WERI-Rb-1 (cell line): Measurements from ENCODE around the gene SYNCRIP.
"Not testable (repeated sequence)": the region's sequence is repeated elsewhere in the genome, so short reads cannot be mapped to it uniquely, and the experiment has no call there.

ENCODE experiments used
- DNase-seq: peaks from one replicate; pipeline ENCODE4 v3.0.0-alpha.2; 2020
- H3K27ac ChIP-seq: fragments of 250-450 bp; sonication (Bioruptor Pico); 2 replicates; pipeline ENCODE4 v1.5.1; 2020; ENCODE audit warnings: mild to moderate bottlenecking, moderate library complexity
- H3K27me3 ChIP-seq: fragments of 250-450 bp; sonication (Bioruptor Pico); 2 replicates; pipeline ENCODE4 v1.5.1; 2021; ENCODE audit warnings: mild to moderate bottlenecking, low read depth, moderate library complexity; ENCODE audit not compliant: insufficient read depth, severe bottlenecking
- H3K36me3 ChIP-seq: fragments of 250-450 bp; sonication (Bioruptor Pico); 2 replicates; pipeline ENCODE4 v1.5.1; 2020; ENCODE audit warnings: mild to moderate bottlenecking, moderate library complexity
- H3K4me3 ChIP-seq: 2 replicates; pipeline ENCODE4 v1.5.1; 2011; ENCODE audit warnings: low read depth, mild to moderate bottlenecking, control low read depth, low read length
- H3K9me3 ChIP-seq: fragments of 250-450 bp; sonication (Bioruptor Pico); 2 replicates; pipeline ENCODE4 v1.5.1; 2021; ENCODE audit warnings: mild to moderate bottlenecking, moderate library complexity; ENCODE audit not compliant: severe bottlenecking
- TF ChIP-seq, protein P1 (sequence below): IDR thresholded peaks from 2 replicates; pipeline ENCODE4 v1.5.1; 2011; ENCODE audit warnings: low read depth, mild to moderate bottlenecking, control low read depth, inconsistent platforms, low read length

SYNCRIP gene

GRCh38 chr6:85684133-85684808 is 41.6 kb upstream of the SYNCRIP start:
- no peak overlapping the region for H3K27ac ChIP-seq
- no peaks in the 10 kb centered on the region for H3K36me3 ChIP-seq
- H3K4me3 ChIP-seq = no peak overlapping the region
- no peaks in the 10 kb centered on the region for H3K9me3 ChIP-seq
- TF ChIP-seq, protein P1, sequence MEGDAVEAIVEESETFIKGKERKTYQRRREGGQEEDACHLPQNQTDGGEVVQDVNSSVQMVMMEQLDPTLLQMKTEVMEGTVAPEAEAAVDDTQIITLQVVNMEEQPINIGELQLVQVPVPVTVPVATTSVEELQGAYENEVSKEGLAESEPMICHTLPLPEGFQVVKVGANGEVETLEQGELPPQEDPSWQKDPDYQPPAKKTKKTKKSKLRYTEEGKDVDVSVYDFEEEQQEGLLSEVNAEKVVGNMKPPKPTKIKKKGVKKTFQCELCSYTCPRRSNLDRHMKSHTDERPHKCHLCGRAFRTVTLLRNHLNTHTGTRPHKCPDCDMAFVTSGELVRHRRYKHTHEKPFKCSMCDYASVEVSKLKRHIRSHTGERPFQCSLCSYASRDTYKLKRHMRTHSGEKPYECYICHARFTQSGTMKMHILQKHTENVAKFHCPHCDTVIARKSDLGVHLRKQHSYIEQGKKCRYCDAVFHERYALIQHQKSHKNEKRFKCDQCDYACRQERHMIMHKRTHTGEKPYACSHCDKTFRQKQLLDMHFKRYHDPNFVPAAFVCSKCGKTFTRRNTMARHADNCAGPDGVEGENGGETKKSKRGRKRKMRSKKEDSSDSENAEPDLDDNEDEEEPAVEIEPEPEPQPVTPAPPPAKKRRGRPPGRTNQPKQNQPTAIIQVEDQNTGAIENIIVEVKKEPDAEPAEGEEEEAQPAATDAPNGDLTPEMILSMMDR = no peak
- no peak for DNase-seq
- no peaks in the 10 kb centered on the region for H3K27me3 ChIP-seq

GRCh38 chr6:85681899-85682298 is 39.2 kb upstream of the SYNCRIP start:
- not testable (repeated sequence) for DNase-seq, H3K27ac ChIP-seq, H3K9me3 ChIP-seq, H3K36me3 ChIP-seq, H3K27me3 ChIP-seq, H3K4me3 ChIP-seq

DNA sequence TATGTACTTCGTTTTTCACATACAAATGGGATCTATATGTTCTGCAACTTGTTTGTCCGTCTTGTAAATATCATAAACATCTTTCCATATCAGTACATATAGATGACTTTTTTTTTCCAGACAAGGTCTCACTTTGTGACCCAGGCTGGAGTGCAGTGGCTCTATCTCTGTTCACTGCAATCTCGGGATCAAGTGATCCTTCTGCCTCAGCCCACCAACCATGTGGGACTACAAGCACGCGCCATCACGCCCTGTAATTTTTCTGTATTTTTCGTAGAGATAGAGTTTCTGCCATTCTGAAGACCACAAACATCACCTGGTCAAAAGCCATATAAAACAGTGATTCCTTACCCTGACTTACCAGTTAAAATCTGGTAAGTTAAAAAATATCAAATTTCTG is 37.7 kb upstream of the SYNCRIP start:
- no peak overlapping the region for H3K4me3 ChIP-seq
- H3K27me3 ChIP-seq = no peaks in the 10 kb centered on the region
- TF ChIP-seq, protein P1 = no peak
- H3K36me3 ChIP-seq = peaks cover 23% of the 10 kb centered on the region
- H3K9me3 ChIP-seq = no peaks in the 10 kb centered on the region
- H3K27ac ChIP-seq = no peak overlapping the region
- no peak for DNase-seq

DNA sequence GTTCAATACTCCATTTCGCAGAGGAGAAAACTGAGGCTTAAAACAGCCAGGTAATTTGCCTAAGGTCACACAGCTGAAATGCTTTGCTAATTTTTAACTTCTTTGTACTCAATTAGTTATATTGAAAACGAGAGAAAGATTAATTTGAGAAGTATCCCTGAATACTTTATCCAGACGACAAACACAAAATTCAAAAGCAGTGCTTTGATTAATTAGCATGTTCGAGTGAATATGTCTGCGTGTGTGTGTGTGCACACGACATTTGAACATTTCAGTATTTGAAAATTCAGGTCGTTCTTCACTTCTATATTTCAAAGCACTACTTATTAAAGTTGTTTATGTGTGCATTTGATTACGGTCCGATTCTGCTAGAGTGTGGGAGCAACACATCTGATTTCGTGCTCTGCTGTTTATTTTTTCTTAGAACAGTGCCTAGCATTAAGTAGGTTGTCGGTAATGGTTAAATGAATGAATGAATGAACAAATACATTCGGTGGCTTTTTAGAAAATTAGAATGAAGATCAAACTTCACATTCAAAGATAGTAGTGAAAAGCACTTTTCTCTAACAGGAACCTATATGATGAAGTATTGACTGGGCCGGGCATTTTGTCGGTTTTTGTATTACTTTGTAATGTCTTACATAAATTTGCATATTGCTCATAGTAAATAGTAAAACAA is 36.9 kb upstream of the SYNCRIP start:
- DNase-seq = no peak
- peak overlapping the region; percentile 97 for H3K27ac ChIP-seq

DNA sequence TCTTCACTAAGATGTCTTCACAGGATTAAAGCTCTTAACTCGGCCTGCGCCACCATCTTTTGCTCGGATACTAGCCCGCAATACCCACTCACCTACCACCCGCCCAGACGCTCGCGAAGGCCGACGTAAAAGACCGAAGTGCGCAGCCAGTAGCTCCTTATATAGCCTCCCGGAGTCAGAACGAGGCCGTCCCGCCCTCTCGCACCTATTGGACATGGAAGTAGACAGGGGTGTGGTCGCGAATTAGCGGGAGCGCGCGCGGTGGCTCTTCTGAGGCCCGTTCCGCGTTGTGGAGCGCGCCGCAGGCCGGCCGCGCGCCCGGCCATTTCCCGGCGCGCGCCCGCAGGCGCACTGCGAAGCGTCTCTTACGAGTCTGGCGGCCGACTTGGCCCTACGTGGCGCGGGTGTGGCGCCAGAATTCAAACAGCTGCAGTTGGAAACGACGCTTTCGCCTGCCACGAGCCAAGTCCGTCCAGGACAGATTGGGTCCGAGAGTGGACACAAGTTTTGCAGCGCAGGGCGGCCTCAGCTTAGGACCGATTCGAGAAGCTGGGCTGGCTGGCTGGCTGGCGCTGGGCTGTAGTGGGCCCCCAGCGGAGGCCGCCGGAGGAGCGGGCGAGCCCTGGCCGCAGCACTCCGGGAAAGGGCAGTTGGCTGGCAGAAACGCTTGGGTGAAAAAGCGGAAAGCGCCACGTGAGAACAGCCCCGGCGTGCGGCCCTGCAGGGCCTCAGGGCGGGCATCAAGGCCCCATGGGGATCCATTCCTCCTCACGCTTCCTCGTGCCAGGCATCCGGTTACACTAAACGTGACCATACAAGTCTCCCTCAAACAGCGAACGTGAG is 36.1 kb upstream of the SYNCRIP start:
- Histone ChIP-seq H3K4me3 (peak overlapping the region; percentile 100), H3K9me3 (no peaks in the 10 kb centered on the region), H3K36me3 (peaks cover 36% of the 10 kb centered on the region), H3K27me3 (no peaks in the 10 kb centered on the region), H3K27ac (peak overlapping the region; percentile 97)
- peak; percentile 97 for DNase-seq
- TF ChIP-seq, protein P1 = no peak

More for the DNA sequence above, 36.9 kb upstream of the SYNCRIP start:
- H3K27me3 ChIP-seq = no peaks in the 10 kb centered on the region
- peak overlapping the region; percentile 65 for H3K4me3 ChIP-seq
- peaks cover 31% of the 10 kb centered on the region for H3K36me3 ChIP-seq
- no peaks in the 10 kb centered on the region for H3K9me3 ChIP-seq
- TF ChIP-seq, protein P1 = no peak

GRCh38 chr6:85678026-85678601 is 35.4 kb upstream of the SYNCRIP start:
- no peak for DNase-seq
- no peaks in the 10 kb centered on the region for H3K27me3 ChIP-seq
- H3K4me3 ChIP-seq = peak overlapping the region; percentile 100
- no peaks in the 10 kb centered on the region for H3K9me3 ChIP-seq
- TF ChIP-seq, protein P1 = no peak
- H3K36me3 ChIP-seq = peaks cover 36% of the 10 kb centered on the region
- H3K27ac ChIP-seq = peak overlapping the region; percentile 81
